ENCODE measurements around the gene TMCO5A.

- TF ChIP-seq CTCF (IDR thresholded peaks at IDR 0.05) (no peak), POLR2A (IDR thresholded peaks at IDR 0.05) (no peak)
Measured at GRCh38 chr15:37941779-37942178, 7.3 kb downstream of the TMCO5A start.
